Liver (tissue), 9 donors: Measurements from ENCODE around the gene GLMP. TPM values are rescaled to one million over a fixed set of nuclear protein-coding genes. Genes with fewer than 3 reads are reported as not detected.

ENCODE experiments used
- DNase-seq: peaks from one replicate; pipeline ENCODE4 v3.0.0-alpha.2; 2017; ENCODE audit warnings: low spot score
- H3K27ac ChIP-seq, 2 donors: one replicate each; pipeline ENCODE4 v1.7.0; 2013; ENCODE audit warnings: inconsistent platforms in 2 of 2, low read length in 2 of 2, control low read depth in 1 of 2, low read depth in 1 of 2, mild to moderate bottlenecking in 1 of 2
- H3K27me3 ChIP-seq, 4 donors: one replicate each; pipeline versions ENCODE4 v1.6.1 to v1.7.0; 2013; ENCODE audit warnings: low read length in 3 of 4, inconsistent platforms in 1 of 4, mild to moderate bottlenecking in 1 of 4, moderate library complexity in 1 of 4; ENCODE audit not compliant: control insufficient read depth in 4 of 4, insufficient read depth in 4 of 4
- H3K36me3 ChIP-seq, 4 donors: one replicate each; pipeline versions ENCODE4 v1.6.1 to v1.7.0; 2013; ENCODE audit warnings: low read length in 3 of 4, mild to moderate bottlenecking in 3 of 4, low read depth in 1 of 4, moderate library complexity in 1 of 4; ENCODE audit not compliant: control insufficient read depth in 4 of 4, insufficient read depth in 3 of 4
- H3K4me1 ChIP-seq, 4 donors: one replicate each; pipeline versions ENCODE4 v1.6.1 to v1.7.0; 2013; ENCODE audit warnings: low read length in 3 of 4, mild to moderate bottlenecking in 3 of 4, moderate library complexity in 1 of 4; ENCODE audit not compliant: control insufficient read depth in 4 of 4, insufficient read depth in 4 of 4
- H3K4me3 ChIP-seq, 3 donors: one replicate each; pipeline versions ENCODE4 v1.6.1 to v1.7.0; 2013; ENCODE audit warnings: low read length in 3 of 3, control low read depth in 1 of 3, low read depth in 1 of 3, mild to moderate bottlenecking in 1 of 3
- H3K9ac ChIP-seq, 2 donors: one replicate each; pipeline ENCODE4 v1.7.0; 2013; ENCODE audit warnings: low read length in 2 of 2, mild to moderate bottlenecking in 2 of 2, moderate library complexity in 2 of 2, control low read depth in 1 of 2, low read depth in 1 of 2
- H3K9me3 ChIP-seq, 4 donors: one replicate each; pipeline versions ENCODE4 v1.6.1 to v1.7.0; 2013; ENCODE audit warnings: low read length in 3 of 4; ENCODE audit not compliant: control insufficient read depth in 4 of 4
- EGR1 ChIP-seq, 2 donors: IDR thresholded peaks; 2 replicates each; pipeline ENCODE4 v1.6.1; 2016 to 2018; ENCODE audit warnings: antibody characterized with exemption in 2 of 2, low read depth in 2 of 2
- FOXA1 ChIP-seq: IDR thresholded peaks from 2 replicates; pipeline ENCODE4 v1.6.1; 2016; ENCODE audit warnings: antibody characterized with exemption
- FOXA2 ChIP-seq: IDR thresholded peaks from 2 replicates; pipeline ENCODE4 v1.6.1; 2016; ENCODE audit warnings: antibody characterized with exemption
- HNF4A ChIP-seq, 2 donors: conservative IDR thresholded peaks; 2 replicates each; pipeline ENCODE4 v1.6.1; 2016; ENCODE audit warnings: antibody characterized with exemption in 2 of 2, mild to moderate bottlenecking in 2 of 2
- JUND ChIP-seq, 2 donors: IDR thresholded peaks; 2 replicates each; pipeline ENCODE4 v1.6.1; 2016; ENCODE audit warnings: antibody characterized with exemption in 2 of 2
- RAD21 ChIP-seq, 2 donors: IDR thresholded peaks; 2 replicates each; pipeline ENCODE4 v1.6.1; 2016; ENCODE audit warnings: antibody characterized with exemption in 2 of 2, mild to moderate bottlenecking in 2 of 2
- REST ChIP-seq: IDR thresholded peaks from 2 replicates; pipeline ENCODE4 v1.6.1; 2016; ENCODE audit warnings: antibody characterized with exemption, mild to moderate bottlenecking
- RXRA ChIP-seq, 2 donors: IDR thresholded peaks; 2 replicates each; pipeline ENCODE4 v1.6.1; 2017 to 2018; ENCODE audit warnings: antibody characterized with exemption in 2 of 2, mild to moderate bottlenecking in 1 of 2
- SP1 ChIP-seq: IDR thresholded peaks from 2 replicates; pipeline ENCODE4 v1.6.1; 2018; ENCODE audit warnings: antibody characterized with exemption, mild to moderate bottlenecking
- TAF1 ChIP-seq: conservative IDR thresholded peaks from 2 replicates; pipeline ENCODE4 v1.6.1; 2016; ENCODE audit warnings: antibody characterized with exemption, mild to moderate bottlenecking
- YY1 ChIP-seq: IDR thresholded peaks from 2 replicates; pipeline ENCODE4 v1.6.1; 2016; ENCODE audit warnings: antibody characterized with exemption, mild to moderate bottlenecking
- WGBS: extraction: QIAGEN DNeasy Blood & Tissue Kit; methylation state at CpG from one replicate; pipeline ENCODE4 v1.1.7; 2013; 5-methylcytosine and 5-hydroxymethylcytosine counted together
- polyA plus RNA-seq, 2 donors: library from polyadenylated mRNA; stranded (reverse) in 1 of 2; unstranded in 1 of 2; fragments of 200-250 nt in 1 of 2; fragments of >200 nt in 1 of 2; fragmentation: Nextera tagmentation in 1 of 2; extraction: Ambion mirVana in 1 of 2; gene quantifications; one replicate each; pipeline versions ENCODE4 v1.2.1 to v1.2.3, GENCODE V29; 2013 to 2015
- total RNA-seq, 2 donors: library from RNA; depleted of rRNA; stranded (reverse); fragments of >200 nt; gene quantifications; one replicate each; pipeline ENCODE4 v1.2.3, GENCODE V29; 2014
- TF ChIP-seq, protein P1 (sequence below): IDR thresholded peaks from 2 replicates; pipeline ENCODE4 v1.6.1; 2016; ENCODE audit warnings: antibody characterized with exemption
- TF ChIP-seq, protein P2 (sequence below): IDR thresholded peaks from 2 replicates; pipeline ENCODE4 v1.6.1; 2016; ENCODE audit warnings: antibody characterized with exemption
- TF ChIP-seq, protein P3 (sequence below): fragments of 150-350 bp; IDR thresholded peaks from 2 replicates; pipeline ENCODE4 v1.5.1; 2017; ENCODE audit warnings: improper control_type of control experiment, low read depth, low read length; ENCODE audit not compliant: missing input control
- TF ChIP-seq, protein P4 (sequence below): IDR thresholded peaks from 2 replicates; pipeline ENCODE4 v1.6.1; 2016; ENCODE audit warnings: antibody characterized with exemption
- donor health status: healthy.
- donor health status: healthy.
- donor health status: healthy.
- donor health status: healthy.
- donor health status: healthy.

Gene GLMP
- total and polyA plus RNA-seq, 4 donors = 26.5 to 51.4 (median 39.0) TPM

DNA sequence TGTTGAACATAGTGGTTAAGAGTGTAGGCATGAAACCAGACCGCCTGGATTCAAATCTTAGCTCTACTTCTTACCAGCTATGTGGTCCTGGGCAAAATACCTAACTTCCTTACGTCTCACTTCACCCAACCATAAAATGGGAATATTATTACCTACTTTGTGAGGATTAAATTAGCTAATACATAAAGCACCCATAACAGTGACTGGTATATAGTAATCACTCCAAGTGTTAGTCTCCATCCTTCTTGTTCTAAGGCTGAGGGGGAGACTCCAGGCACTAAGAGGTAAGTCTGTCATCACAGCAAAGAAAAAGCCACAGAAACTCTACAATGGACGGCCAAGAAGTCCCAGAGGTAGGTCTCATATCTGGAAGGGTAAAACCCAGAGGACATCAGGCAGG is 15.6 kb downstream of the GLMP start (continued):
- TF ChIP-seq, protein P1, sequence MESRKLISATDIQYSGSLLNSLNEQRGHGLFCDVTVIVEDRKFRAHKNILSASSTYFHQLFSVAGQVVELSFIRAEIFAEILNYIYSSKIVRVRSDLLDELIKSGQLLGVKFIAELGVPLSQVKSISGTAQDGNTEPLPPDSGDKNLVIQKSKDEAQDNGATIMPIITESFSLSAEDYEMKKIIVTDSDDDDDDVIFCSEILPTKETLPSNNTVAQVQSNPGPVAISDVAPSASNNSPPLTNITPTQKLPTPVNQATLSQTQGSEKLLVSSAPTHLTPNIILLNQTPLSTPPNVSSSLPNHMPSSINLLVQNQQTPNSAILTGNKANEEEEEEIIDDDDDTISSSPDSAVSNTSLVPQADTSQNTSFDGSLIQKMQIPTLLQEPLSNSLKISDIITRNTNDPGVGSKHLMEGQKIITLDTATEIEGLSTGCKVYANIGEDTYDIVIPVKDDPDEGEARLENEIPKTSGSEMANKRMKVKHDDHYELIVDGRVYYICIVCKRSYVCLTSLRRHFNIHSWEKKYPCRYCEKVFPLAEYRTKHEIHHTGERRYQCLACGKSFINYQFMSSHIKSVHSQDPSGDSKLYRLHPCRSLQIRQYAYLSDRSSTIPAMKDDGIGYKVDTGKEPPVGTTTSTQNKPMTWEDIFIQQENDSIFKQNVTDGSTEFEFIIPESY = no peak
- TF ChIP-seq JUND (IDR thresholded peaks at IDR 0.05) (no peak), RAD21 (IDR thresholded peaks at IDR 0.05) (no peak), EGR1 (IDR thresholded peaks at IDR 0.05; ENCODE audit: low read depth in 2 of 2) (no peak), FOXA2 (no peak)

GRCh38 chr1:156276966-156277381 is 18.5 kb downstream of the GLMP start:
- Histone ChIP-seq H3K4me1 (peaks cover 11 to 61% (median 49%) of the 10 kb centered on the region in 4 donors), H3K27me3 (no peaks in the 10 kb centered on the region), H3K36me3 (peaks cover 11 to 50% (median 39%) of the 10 kb centered on the region in 4 donors), H3K9me3 (no peaks in the 10 kb centered on the region), H3K4me3 (no peak overlapping the region), H3K9ac (no peak overlapping the region), H3K27ac (peak overlapping the region; percentile 53 to 91)
- WGBS = 31% methylated on average over 6 of the region's 6 CpGs
- no peak for DNase-seq
- peak; percentile 34 to 48 for TF ChIP-seq RXRA (IDR thresholded peaks at IDR 0.05)
- TF ChIP-seq HNF4A (conservative IDR thresholded peaks at IDR 0.05) = peak in 1 of 2 donors; percentile 66
- no peak for TF ChIP-seq REST
- peak; percentile 1 for TF ChIP-seq SP1
- TF ChIP-seq, protein P1 = no peak
- TF ChIP-seq FOXA1 = no peak
- TF ChIP-seq RAD21 (IDR thresholded peaks at IDR 0.05) = no peak
- no peak for TF ChIP-seq YY1
- TF ChIP-seq, protein P2, sequence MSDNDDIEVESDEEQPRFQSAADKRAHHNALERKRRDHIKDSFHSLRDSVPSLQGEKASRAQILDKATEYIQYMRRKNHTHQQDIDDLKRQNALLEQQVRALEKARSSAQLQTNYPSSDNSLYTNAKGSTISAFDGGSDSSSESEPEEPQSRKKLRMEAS = no peak
- peak in 1 of 2 donors; percentile 23 for TF ChIP-seq JUND (IDR thresholded peaks at IDR 0.05)
- TF ChIP-seq TAF1 = no peak
- no peak for TF ChIP-seq EGR1 (IDR thresholded peaks at IDR 0.05; ENCODE audit: low read depth in 2 of 2)

DNA sequence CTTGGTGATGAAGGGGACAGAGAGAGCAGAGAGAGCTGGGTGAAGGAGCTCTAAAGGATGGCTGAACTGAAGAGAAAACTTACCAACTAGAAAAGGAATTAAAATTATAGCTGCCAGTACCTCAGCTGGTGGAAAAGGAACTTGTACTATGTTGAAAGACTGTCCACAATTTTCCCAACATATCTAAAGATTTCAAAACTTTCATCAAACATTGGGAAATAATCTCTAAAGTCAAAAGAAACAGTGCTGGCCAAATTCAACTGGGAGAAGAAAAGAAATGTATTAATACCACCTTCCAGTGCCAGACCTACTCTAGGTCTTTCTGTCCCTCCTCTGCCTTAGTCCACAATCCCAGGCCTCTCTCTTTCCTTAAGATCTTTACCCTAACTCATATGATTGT is 18.9 kb downstream of the GLMP start:
- TF ChIP-seq, protein P3, sequence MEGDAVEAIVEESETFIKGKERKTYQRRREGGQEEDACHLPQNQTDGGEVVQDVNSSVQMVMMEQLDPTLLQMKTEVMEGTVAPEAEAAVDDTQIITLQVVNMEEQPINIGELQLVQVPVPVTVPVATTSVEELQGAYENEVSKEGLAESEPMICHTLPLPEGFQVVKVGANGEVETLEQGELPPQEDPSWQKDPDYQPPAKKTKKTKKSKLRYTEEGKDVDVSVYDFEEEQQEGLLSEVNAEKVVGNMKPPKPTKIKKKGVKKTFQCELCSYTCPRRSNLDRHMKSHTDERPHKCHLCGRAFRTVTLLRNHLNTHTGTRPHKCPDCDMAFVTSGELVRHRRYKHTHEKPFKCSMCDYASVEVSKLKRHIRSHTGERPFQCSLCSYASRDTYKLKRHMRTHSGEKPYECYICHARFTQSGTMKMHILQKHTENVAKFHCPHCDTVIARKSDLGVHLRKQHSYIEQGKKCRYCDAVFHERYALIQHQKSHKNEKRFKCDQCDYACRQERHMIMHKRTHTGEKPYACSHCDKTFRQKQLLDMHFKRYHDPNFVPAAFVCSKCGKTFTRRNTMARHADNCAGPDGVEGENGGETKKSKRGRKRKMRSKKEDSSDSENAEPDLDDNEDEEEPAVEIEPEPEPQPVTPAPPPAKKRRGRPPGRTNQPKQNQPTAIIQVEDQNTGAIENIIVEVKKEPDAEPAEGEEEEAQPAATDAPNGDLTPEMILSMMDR = no peak
- TF ChIP-seq FOXA2 (no peak), JUND (IDR thresholded peaks at IDR 0.05) (peak in 1 of 2 donors; percentile 41), RXRA (IDR thresholded peaks at IDR 0.05) (peak; percentile 4 to 50), TAF1 (no peak), RAD21 (IDR thresholded peaks at IDR 0.05) (peak in 1 of 2 donors; percentile 19), HNF4A (conservative IDR thresholded peaks at IDR 0.05) (peak; percentile 79 to 80)
- TF ChIP-seq, protein P1 = peak; percentile 52
- TF ChIP-seq, protein P4, sequence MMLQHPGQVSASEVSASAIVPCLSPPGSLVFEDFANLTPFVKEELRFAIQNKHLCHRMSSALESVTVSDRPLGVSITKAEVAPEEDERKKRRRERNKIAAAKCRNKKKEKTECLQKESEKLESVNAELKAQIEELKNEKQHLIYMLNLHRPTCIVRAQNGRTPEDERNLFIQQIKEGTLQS = no peak
- no peaks in the 10 kb centered on the region for H3K27me3 ChIP-seq
- no peak for DNase-seq
- H3K36me3 ChIP-seq = peaks cover 12 to 53% (median 40%) of the 10 kb centered on the region in 4 donors
- no peak overlapping the region for H3K9ac ChIP-seq
- H3K4me3 ChIP-seq = no peak overlapping the region
- peak overlapping the region; percentile 53 to 91 for H3K27ac ChIP-seq
- peaks cover 11 to 61% (median 51%) of the 10 kb centered on the region in 4 donors for H3K4me1 ChIP-seq
- H3K9me3 ChIP-seq = no peaks in the 10 kb centered on the region
